Activated CD8-positive, alpha-beta memory T cell treated with anti-CD3 and anti-CD28 coated beads for 1 hour (primary cell): ENCODE results near the gene TFAM.
"Not testable (repeated sequence)": the region's sequence is repeated elsewhere in the genome, so short reads cannot be mapped to it uniquely, and the experiment has no call there.

Experiments used
- DNase-seq, 2 donors: peaks; one replicate each; pipeline ENCODE4 v3.0.0-alpha.2; 2020; ENCODE audit warnings: low read depth in 1 of 2; ENCODE audit errors: extremely low read depth in 1 of 2

TFAM gene

DNA sequence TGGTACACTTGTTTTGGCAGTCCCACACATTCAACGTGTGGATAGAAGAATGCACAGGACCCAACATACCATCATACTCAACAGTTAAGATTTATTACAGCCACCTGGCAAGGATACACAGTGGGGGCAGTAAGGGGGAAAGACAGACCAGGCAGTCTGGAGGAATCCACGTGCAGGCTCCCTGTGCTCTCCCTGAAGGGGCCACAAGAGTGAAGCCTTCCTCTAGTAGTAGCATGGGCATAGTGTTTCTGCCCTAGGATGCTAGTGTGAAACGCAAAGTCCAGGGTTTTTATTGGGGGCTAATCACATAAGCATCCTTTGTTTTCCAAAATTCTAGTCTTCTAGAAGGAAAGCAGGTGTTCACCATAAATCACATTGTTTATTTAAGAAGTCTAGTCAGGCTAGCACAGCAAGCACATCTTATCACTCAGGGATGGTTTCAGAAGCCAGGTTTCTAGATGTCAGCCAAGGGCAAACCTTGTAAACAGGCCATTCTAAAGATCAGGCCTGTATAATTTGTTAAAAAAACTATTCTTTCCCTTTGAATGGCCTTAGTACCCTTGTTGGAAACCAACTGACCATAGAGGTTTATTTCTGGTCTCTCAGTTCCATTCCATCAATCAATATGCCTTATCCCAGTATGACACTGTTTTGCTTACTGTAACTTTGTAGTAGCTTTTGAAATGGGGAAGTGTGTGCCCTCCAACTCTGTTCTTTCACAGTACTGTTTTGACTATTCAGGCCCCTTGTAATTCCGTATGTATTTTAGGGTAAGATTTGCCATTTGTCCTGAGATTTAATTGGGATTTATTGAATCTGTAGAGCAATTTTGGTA, 12.4 kb upstream of the TFAM start:
- no peak for DNase-seq

DNA sequence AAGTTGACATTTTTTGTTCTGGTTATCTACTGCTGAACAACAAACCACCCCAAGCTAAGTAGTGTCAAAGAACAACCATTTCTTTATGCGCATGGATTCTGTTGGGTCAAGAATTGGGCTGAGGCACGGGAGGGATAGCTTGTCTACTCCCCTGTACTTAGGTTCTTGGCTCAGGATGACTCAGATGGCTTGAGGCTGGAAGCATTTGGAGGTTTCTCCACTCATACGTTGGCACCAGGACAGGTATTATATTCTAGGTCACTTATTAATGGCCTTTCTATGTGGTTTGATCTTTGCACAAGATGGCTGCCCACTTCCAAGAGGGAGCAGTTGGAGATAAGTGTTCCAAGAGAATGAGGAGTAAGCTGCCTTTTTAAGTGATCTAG, 11.8 kb upstream of the TFAM start:
- DNase-seq: no peak

DNA sequence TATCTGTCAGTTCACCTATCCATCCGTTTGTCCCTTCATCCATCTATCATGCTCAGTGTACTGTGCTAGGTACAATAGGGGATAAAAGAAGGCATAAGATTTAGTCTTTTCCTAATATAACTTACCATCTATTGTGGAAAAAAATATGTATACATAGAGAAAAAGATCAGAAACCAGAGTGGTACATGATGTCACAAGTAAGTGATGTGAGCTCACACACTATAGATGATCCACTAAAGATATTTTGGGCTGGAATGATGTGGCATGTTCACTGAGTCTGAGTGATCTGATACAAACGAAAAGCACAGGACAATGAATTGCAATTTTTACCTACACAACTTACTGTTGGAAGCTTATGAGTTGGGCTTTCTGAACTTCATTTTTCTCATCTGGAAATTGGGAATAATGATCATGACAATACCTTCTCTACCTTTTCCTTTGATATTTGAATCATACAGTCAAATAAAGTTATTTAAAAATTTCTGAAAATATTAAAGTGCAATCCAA, 2.7 kb upstream of the TFAM start:
- no peak for DNase-seq

DNA sequence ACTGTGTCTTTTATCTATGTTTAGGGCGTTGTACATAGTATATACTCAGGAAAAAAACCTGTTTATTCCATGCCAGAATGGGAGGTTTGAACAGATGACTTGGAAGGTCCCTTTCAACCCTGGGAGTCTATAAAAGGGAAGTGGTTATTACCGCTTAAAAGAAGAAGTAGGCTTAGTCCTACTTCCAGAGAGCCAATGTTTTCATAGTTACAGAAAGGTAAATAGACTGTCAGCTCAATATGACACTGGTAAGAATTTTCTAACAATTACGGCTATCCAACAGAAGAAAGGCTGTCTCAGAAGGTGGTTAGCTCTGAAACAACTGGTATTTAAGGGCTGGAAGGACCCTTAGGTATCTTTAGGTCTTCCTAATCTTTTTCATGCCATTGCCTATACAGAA, 1.1 kb upstream of the TFAM start:
- no peak for DNase-seq

DNA sequence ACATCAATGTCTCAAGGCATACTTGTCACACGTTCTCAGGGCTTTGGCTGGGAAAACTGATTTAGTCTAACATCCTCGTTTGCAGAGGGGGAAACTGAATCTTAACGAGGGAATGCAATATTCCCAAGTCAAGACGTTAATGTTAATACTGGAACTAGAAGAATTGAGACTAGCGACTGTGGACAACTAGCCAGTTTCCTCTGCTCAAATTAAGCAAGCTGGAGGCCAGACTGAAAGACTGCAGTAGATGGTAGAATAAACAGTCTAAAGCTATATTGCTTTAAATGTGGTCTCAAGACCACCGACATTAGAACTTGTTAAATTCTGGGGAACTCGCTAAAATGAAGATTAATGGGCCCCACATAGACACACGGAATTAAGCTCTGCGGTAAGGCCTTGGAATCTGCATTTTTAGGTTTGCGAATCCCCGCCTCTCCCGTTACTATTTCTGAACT, 639 bp upstream of the TFAM start:
- DNase-seq: no peak

DNA sequence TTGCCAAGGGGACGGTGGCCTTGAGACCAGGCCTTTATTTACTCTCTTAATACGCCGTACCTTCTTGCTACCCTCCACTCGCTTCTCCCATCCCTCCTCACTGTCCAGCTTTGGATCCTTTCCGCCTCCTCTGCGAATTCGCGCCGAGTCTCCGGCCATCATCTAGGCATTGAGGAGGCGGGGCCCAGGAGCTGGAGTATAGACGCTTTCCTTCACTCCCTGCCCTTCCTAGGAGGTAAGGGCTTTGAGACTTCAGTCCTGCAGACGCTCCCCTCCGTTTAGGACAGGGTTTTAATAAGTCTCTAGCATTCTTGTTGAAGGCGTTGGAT, 538 bp downstream of the TFAM start:
- DNase-seq: no peak

DNA sequence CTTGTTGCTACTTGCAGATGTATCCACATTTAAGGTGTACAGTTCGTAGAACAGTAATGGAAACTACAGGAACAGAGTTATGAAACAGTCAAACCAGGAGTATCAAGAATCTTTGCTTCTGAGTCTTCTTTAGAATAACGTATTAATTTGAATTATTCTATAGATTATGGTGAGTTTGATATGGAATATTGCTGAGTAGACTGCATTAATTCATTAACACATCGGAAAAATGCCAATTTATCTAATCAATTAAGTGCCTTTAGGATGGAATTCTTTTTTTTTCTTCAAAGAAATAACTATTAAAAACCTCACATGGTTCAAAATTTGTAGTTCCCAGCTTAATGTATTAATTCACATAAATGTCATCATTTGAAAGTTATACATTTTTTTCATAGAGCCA, 3.8 kb downstream of the TFAM start:
- no peak for DNase-seq

DNA sequence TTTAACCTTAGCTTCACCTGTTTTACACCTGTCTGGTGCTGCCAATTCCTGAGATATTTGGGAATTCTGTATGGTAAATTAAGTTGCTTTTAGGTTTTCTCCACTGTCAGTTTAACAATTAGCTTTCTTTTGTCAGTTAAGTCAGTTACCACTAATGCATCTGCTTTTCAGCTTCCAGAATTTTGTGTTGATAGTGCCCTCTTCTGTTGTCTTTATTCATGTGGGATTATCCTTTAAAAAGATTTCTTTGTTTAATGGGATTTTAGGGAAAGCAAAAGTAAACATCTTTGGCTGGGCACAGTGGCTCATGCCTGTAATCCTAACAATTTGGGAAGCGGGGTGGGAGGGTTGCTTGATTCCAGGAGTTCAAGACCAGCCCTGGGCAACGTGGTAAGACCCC, 8.1 kb downstream of the TFAM start:
- no peak for DNase-seq

DNA sequence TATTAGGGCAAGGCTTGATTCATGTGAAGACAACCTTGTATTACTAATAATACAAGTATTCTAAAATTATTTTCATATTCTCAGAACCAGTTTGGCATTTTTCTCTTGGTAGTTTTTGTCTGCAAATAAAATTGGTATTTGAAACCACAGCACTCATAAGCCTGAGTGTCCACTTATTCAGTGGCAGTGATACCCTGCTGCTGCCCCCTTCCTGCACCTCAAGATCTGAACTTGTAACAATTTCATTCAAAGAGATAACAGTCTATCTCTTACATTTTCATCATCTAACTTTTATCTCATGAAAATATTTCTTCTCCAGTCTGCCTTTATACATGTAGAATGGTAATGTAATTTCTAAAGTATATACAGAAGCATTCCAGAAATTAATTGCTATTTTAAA, 9.3 kb downstream of the TFAM start:
- no peak for DNase-seq

DNA sequence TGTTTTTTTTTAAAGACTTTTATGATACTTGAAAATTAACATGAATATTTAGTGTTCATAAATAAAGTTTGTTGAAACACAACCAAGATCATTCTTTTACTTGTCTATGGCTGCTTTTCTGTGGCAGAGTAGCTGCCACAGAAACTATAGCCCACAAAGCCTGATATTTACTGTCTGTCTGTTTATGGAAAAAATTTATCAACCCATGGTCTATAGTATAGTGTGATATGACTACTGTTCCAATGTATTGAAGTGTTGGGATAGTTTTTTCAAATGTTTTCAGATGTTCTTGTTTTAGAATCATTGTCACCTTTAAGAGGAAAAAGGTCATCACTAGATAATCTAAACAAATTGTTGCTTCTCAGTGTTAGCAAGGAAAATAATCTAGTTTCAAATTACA, 10.8 kb downstream of the TFAM start:
- no peak for DNase-seq

DNA sequence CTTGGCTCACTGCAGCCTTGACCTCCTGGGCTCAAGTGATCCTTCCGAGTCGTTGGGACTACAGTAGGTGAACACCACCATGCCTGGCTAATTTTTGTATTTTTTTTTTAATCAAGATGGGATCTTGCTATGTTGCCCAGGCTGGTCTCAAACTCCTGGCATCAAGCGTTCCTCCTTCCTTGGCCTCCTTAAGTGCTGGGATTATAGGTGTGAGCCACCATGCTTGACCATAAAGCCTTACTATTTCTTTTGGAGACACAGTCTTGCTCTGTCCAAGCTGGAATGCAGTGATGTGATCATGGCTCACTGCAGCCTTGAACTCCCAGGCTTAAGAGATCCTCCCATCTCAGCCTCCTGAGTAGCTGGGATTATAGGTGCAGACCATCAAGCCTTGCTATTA, 12.6 kb downstream of the TFAM start:
- no peak for DNase-seq

DNA sequence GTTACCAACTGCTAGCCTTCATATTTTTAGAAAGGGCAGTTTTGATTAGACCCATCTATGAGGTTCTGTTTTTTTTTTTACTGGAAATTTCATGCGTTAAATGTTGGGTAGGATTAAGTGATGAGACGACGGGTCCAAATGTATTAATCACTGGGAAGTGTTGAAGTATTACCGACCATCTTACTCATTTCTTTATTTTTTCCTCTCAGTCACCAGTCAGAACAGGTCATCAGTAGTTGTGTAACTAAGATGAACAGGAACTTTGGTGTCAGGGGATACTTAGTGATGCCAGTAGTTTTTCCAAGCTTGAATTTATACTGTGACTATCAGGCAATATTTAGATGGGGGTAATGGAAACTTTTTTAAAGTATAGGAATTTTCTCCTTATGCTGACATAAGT, 14.2 kb downstream of the TFAM start:
- DNase-seq: no peak

DNA sequence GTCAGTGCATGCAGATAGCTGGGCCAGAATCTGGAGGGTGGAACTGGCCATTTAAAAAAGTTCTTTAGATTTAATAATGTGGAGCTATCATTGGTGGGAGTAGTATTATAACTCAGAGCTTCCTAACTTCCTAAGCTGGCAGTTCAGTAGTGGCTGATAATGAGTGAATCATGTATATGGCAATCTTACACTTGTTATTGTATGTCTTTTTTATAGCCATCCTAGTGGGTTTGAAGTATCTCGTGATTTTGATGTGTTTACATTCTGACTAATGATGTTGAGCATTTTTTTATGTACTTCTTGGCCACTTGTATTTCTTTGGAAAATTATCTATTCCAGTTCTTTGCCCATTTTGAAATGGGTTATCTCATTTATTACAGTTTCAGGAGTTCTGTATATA, 15.4 kb downstream of the TFAM start:
- DNase-seq: no peak

DNA sequence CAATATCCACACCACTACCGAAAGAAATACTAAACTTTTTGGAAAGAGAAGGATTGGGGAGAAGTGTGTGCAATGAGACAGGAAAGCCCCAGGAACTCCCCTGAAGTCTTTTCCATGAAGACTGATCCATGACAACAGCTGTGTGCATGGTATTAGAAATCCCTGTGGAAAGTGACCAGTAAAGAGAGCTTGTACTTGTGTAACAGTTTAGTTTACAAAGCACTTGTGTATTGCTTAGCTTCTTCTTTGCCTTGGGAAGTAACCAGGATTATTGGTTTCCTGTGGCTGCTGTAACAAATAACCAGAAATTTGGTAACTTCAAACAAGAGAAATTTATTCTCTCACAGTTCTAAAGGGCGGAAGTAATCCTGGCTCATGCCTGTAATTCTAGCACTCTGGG, 18.8 kb downstream of the TFAM start:
- no peak for DNase-seq

DNA sequence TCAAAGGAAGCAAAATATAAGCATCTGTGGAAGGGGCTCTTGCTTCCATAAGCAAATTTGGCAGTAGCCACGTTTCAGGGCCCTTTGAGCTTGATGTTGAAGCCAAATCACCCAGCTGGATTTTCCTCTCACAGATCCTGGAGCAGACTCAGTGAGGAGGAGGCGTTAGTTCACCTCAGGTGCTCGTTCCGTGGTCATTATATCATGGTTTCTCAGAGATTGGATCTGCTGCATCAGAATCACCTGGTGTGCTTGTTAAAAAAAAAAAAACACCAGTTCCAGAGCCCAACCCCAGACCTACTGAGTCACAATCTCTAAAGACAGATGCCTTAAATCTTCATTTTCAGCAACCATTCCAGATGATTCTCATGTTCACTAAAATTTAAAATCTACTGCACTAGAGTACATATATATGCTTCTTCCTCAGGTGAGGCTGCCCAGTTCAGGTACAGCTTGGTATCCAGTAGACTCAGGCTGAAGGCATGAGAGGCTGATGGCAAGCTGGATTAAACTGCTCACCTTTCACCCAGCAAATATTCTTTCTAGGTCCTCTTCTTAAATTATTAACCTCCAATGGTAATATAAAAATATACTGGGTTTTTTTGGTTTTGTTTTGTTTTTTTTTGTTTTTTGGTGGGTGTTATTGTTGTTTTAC, 24.9 kb downstream of the TFAM start:
- no peak for DNase-seq

DNA sequence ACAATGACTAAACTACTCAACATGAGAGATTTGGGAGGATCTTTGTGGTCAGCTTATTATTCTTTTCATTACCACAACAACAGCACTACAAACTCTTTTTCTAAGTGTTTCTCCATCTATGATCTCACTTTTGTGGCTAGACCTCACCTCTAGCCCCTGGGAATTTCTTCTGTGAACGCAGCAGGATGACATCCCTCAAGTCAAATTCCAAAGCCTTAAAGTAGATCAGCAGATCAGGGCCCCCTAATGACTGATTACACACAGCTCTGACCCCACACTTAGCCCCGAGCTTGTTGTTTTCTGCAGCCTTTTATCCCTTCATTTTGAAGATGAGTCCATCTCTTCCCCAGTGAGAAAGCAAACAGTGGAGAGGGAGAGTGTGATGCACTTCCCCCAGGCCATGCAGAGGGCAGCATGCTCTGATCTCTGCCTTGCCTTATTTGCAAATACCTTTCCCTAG, 27.3 kb downstream of the TFAM start:
- DNase-seq: no peak

DNA sequence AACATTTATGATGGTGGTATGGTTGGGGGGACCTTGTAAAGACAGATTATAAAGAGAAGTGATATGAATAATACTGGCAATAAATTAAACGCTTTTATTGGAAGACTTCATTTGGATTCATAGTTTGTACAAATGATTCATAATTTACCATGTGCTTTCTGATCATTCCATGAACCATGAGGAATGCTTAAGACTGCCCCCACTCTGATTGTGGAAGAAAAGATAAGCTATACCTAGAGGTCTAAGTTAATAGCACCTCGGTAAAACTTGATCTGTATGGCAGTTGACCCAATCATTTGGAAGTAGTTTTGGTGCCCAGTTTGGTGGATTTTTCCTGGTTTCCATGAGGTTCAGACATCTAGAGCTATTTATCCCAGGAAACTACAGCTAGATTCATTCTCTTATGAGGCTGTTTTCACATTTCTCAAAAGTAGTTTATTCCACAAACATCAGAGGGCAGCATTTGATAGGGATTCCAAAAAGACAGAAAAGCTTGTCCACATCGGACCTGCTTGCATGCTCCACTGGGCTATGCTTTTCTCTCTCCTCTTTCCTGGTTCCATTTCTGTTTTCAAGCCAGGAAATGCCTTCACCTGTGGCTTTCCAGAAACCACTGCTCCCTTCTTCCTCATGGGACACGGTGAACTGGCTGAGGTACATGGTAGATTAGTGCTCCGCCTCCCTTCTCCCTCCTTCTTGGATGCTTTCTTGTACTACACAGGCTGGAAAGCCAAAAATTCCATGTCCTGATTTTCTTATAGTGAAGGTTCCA, 29.2 kb downstream of the TFAM start:
- DNase-seq: no peak

DNA sequence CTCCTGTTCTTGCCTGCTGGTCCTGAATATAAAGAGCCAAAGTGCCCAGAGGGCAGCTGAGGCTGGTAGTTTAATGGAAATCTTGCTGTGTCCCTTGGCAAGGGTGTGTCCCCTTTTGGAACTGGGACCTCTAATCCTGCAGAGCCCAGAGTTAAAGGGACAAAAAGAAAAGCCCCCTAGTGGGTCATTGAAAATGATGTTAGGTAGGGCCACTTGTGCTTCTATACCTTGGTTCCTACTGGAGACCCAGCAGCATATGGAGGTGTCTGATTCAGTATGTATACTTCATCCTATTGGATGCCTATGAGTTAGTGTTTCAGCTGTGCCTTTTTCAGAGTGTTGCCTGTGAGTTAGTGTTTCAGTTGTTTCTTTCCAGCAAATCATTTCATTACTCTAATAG, 30.5 kb downstream of the TFAM start:
- no peak for DNase-seq

DNA sequence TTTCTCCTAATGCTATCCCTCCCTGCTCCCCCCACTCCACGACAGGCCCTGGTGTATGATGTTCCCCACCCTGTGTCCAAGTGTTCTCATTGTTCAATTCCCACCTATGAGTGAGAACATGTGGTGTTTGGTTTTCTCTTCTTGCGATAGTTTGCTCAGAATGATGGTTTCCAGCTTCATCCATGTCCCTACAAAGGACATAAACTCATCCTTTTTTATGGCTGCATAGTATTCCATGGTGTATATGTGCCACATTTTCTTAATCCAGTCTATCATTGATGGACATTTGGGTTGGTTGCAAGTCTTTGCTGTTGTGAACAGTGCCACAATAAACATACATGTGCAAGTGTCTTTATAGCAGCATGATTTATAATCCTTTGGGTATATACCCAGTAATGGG, 32.7 kb downstream of the TFAM start:
- DNase-seq: not testable (repeated sequence)

DNA sequence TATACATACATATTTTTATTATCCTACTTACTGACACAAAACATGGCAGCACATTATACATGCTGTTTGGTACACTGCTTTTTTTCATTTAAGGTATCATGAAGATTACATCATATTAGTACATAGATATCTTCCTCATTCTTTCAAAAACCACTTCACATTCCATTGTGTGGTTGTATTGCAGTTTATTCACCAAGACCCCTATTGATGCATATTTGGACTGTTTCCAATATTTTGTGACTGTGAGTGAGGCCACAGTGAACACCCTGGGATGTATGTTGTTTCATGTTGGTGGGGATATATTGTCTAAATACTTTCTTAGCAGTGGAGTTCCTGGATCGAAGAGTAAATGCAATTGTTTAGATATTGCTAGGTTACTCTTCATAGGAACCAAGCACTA, 39.0 kb downstream of the TFAM start:
- DNase-seq: no peak

DNA sequence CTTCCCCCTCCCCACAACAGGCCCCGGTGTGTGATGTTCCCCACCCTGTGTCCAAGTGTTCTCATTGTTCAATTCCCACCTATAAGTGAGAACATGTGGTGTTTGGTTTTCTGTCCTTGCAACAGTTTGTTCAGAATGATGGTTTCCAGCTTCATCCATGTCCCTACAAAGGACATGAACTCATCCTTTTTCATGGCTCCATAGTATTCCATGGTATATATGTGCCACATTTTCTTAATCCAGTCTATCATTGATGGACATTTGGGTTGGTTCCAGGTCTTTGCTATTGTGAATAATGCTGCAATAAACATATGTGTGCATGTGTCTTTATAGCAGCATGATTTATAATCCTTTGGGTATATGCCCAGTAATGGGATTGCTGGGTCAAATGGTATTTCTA, 43.2 kb downstream of the TFAM start:
- DNase-seq: not testable (repeated sequence)

DNA sequence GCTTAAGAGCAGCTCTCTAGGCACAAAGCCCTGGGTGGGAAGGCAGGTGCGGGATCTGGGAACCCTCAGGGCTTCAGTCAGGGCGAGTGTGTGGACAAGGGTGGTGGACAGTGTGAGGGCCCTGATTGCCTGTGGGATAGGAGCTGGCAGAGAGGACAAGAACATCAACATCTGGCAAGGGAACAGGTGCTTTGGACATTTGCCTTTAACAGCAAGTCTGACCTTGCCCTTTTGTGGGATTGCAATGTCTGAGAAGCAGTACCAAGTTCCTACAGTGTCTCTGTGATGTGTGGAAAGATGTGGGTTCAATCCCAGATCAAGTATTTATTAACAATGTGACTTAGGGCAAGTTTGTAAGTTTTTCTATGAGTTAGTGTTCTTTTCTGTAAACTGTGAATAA, 46.7 kb downstream of the TFAM start:
- DNase-seq: no peak
